ENCODE data around the gene PRKAG2.

DNA sequence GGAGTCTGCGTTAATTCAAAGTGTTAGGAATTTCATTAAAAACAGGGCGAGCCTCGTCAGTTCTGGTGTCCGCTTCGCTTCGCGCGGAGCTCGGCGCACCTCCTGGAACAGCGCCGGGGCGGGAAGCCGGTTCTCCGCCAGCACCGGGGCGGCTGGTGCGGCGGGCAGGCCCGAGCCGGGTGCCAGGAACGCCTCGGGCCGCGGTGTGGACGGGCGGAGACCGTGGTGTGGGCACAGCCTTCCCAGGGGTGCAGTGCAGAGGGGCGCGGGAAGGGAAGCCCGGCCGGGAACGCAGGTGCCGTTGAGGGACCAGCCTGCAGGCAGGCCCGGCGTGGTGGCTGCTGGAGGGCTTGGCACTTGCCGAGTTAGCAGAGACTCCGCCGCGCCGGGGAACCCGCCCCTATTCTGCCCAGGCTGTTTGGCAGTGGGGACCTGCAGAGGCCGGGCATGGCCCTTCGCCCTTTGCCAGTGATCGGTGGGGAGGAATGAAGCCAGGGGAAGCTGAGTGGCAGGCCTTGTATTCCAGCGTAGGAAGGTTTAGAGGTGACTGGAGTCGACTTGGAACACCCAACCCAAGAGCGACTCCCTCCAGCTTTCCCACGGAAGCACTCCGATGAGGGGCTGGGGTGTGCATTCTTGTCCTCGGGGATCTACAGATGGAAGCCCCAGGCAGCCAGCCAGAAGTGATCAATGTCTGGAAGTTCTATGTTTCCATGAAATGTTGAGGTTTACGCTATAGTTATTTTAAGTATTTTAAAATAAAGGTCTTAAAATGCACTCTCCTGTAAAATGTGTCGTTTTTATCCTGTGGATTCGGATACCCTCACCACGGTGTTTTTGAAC, 356.3 kb downstream of the PRKAG2 start:
- TF ChIP-seq, protein P1, sequence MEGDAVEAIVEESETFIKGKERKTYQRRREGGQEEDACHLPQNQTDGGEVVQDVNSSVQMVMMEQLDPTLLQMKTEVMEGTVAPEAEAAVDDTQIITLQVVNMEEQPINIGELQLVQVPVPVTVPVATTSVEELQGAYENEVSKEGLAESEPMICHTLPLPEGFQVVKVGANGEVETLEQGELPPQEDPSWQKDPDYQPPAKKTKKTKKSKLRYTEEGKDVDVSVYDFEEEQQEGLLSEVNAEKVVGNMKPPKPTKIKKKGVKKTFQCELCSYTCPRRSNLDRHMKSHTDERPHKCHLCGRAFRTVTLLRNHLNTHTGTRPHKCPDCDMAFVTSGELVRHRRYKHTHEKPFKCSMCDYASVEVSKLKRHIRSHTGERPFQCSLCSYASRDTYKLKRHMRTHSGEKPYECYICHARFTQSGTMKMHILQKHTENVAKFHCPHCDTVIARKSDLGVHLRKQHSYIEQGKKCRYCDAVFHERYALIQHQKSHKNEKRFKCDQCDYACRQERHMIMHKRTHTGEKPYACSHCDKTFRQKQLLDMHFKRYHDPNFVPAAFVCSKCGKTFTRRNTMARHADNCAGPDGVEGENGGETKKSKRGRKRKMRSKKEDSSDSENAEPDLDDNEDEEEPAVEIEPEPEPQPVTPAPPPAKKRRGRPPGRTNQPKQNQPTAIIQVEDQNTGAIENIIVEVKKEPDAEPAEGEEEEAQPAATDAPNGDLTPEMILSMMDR (IDR thresholded peaks at IDR 0.05; ENCODE audit: low read depth, low read length): no peak
- no peak for TF ChIP-seq EZH2phosphoT487 (IDR thresholded peaks at IDR 0.05; ENCODE audit: low read depth)
